ENCODE results near the gene GJC1.

GJC1 gene

GRCh38 chr17:44807817-44808155 lies 22.3 kb downstream of the GJC1 start:
- TF ChIP-seq CTCF (IDR thresholded peaks at IDR 0.05; ENCODE audit: low read depth, low read length, missing control alignments) = no peak
- DNase-seq (ENCODE audit: low read depth) = no peak
- no peak overlapping the region for H3K4me3 ChIP-seq (ENCODE audit: low read depth, low read length)
- in situ Hi-C loops (cut with HindIII; ENCODE audit: low sequenced_read_pairs) = no loop called here

DNA sequence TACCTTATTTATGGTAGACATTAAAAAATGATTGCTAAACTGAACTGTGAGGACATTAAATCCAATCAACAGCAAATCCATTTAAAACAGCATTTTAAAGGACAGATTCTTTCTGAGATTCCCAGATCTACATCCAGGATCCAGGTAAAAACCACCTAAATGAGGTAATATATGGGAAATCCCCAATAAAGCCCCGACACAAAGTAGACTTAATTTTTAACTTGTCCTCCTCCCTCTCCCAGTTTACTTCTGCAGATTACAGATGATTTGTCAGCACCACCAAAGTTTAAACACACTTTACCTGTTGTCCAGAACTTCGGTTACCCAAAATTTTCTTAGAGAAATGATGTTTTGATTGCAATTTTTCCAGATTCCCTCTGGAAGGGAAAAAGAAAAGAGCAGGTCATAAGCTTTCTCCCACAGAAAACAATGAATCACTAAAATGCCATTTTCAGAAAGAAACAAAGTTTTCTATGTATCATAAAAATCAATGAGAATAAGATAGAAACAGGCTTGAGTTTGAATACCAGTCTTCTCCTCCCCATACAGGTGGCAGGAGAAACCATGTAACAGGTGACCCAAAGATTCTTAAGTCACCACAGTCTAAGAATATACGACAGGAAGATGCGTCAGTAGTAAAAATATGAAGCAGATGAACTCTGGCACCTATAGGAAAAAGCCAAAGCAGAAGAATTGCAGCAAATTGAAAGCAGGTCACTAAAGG lies 22.8 kb downstream of the GJC1 start:
- in situ Hi-C loops (cut with HindIII; ENCODE audit: low sequenced_read_pairs) = no loop called here
- no peak overlapping the region for H3K4me3 ChIP-seq (ENCODE audit: low read depth, low read length)
- TF ChIP-seq CTCF (IDR thresholded peaks at IDR 0.05; ENCODE audit: low read depth, low read length, missing control alignments) = no peak
- DNase-seq (ENCODE audit: low read depth) = no peak

DNA sequence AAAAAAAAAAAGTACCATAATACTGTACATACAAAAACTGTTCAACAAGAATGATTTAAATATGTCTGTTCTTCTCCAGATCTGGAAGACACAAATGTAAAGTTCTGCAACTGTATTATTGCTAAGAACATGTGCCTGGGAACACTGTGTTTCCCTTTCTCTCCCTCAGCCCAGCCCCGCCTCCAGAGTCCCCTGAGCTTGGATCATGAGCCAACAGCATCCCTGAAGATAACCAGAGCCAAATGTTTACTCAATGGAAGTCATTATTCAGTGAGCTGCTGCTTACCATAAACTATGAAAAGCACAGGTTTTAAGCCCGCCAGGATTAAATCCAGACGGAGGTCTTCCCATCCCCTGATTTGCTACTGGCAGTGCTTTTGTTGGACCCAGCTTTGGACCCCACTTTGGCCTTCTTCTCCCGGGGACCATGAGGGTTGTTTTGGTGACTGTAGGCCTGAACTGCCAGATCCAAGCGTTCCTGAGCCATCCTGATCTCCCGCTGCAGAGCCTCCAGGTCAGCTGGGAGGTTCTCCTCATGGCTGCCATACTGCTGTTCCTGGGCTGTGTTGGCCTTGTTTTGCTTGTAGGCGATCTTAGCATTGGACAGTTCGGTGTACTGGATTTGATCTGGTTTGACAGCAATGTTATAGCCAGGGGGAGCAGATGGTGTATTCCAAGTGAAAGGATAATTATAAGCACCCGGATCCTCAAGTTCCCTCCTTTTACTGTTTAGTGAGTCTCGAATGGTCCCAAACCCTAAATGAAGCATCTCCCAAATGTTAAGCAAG lies 25.6 kb downstream of the GJC1 start:
- H3K4me3 ChIP-seq (ENCODE audit: low read depth, low read length) = no peak overlapping the region
- TF ChIP-seq CTCF (IDR thresholded peaks at IDR 0.05; ENCODE audit: low read depth, low read length, missing control alignments) = no peak
- DNase-seq (ENCODE audit: low read depth) = no peak
- in situ Hi-C loops (cut with HindIII; ENCODE audit: low sequenced_read_pairs) = no loop called here

DNA sequence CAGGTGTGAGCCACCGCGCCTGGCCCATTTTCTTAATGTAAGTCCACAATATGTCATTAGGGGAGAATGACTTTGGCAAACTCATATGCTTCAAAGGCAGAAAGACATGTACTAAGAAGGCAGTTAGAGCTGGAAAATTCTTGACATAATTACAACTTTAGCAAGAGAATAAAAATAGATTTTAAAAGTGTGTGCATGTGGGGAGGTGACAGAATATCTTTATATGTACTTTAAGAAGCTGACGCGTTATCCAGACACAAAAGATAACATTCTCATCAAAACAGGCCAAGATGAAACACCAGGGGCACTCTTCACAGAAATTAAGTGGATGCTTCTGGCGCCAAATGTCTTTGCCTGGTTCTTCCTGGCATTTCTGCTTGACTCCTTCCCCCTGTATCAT lies 28.2 kb downstream of the GJC1 start:
- TF ChIP-seq CTCF (IDR thresholded peaks at IDR 0.05; ENCODE audit: low read depth, low read length, missing control alignments) = no peak
- no peak for DNase-seq (ENCODE audit: low read depth)
- in situ Hi-C loops (cut with HindIII; ENCODE audit: low sequenced_read_pairs) = no loop called here
- H3K4me3 ChIP-seq (ENCODE audit: low read depth, low read length) = no peak overlapping the region

- DNase-seq (ENCODE audit: low read depth) = no peak
- no peak overlapping the region for H3K4me3 ChIP-seq (ENCODE audit: low read depth, low read length)
- no peak for TF ChIP-seq CTCF (IDR thresholded peaks at IDR 0.05; ENCODE audit: low read depth, low read length, missing control alignments)
- in situ Hi-C loops (cut with HindIII; ENCODE audit: low sequenced_read_pairs) = no loop called here
Observed at GRCh38 chr17:44798356-44798755, 31.7 kb downstream of the GJC1 start.

GRCh38 chr17:44797802-44798201 lies 32.3 kb downstream of the GJC1 start:
- no peak for TF ChIP-seq CTCF (IDR thresholded peaks at IDR 0.05; ENCODE audit: low read depth, low read length, missing control alignments)
- in situ Hi-C loops (cut with HindIII; ENCODE audit: low sequenced_read_pairs) = no loop called here
- no peak for DNase-seq (ENCODE audit: low read depth)
- H3K4me3 ChIP-seq (ENCODE audit: low read depth, low read length) = no peak overlapping the region

Measured in astrocyte of the cerebellum (primary cell).